HG03108 (cell line): ENCODE data around the gene FBXL5.

ENCODE experiments used
- ATAC-seq: cut with Tn5 transposase; IDR thresholded peaks from one replicate; pipeline ENCODE4 v1.9.1; 2021; ENCODE audit warnings: moderate library complexity; ENCODE audit not compliant: unreplicated experiment

FBXL5 gene

GRCh38 chr4:15562623-15563022 is 92.5 kb downstream of the FBXL5 start:
- ATAC-seq: no peak

DNA sequence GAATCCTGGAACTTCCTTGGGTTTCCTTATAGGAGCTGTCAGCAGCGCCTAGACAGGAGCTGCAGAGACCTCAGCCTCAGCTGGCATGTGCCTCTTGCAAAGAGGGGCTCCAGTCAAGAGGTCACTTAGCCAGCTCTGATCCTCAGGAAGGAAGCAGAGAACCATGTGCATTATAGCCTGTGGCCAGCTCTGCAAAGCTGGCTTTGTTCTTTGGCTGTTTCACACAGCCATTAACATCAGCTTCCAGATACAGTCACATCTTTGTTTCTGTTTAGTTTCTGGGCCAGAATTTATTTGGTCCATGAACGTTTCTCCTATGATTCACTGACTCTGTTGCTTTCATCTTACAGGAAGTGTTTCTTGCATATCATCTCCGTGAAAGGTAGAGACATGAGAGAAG is 93.0 kb downstream of the FBXL5 start:
- ATAC-seq: no peak

DNA sequence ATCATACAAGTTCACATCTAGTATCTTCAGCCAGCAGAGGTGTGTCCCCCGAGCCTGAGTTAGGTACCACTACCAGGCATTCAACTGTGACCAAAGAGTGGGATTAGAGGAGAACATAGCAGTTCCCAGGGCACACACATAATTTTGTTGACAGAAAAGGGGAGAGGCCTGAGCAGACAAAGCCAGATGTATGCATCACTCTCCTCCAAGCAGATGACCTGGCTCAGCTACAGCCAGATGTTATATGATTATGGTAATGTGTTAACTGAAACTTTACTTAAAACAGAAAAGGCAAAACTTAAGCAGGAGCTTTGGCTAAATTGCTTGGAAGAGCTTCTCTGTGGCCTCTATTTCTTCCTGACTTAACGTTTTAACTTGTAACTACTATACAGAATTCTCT is 96.6 kb downstream of the FBXL5 start:
- no peak for ATAC-seq

GRCh38 chr4:15557786-15558550 is 97.2 kb downstream of the FBXL5 start:
- no peak for ATAC-seq

DNA sequence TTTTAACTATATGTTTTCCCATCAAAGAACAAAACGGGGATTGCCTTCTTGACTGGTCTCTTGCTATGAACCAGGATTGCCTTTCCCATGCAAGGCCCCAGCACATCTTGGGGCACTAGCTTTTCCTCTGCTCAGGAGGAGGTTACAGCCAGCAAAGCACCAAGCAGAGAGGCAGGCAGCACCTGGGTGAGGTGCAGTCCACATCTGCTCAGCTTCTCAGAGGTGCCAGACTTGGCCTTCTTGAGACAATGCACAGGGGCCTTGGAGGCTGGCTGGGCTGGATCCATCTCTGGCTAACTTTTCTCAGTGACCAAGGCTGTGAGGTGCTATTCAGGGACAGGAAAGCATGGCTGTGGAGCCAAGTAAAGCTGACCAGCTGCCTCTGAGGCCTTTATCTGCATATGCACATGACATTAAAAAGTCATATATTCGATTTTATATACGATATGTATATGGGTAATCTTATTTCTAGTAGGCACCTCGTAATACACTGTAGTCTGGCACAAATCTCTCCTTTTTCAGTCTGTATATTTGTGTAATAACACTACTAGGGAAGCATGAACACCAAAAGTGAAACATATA is 98.6 kb downstream of the FBXL5 start:
- no peak for ATAC-seq
